ENCODE data around the gene RFC1. TPM values are rescaled to one million over a fixed set of nuclear protein-coding genes. Genes with fewer than 3 reads are reported as not detected.

RFC1 gene
- total and polyA plus RNA-seq, 2 donors from 2014 or later: 14.5 to 38.4 TPM

GRCh38 chr4:39291686-39292085 lies 74.5 kb downstream of the RFC1 start:
- Histone ChIP-seq H3K4me1 (ENCODE audit: control insufficient read depth in 2 of 3, insufficient read depth in 2 of 3, low read depth in 1 of 3, low read length in 3 of 3) (no peaks in the 10 kb centered on the region), H3K27ac (ENCODE audit: low read depth in 2 of 2, low read length in 2 of 2) (no peak overlapping the region), H3K4me3 (ENCODE audit: low read length in 3 of 3) (no peak overlapping the region), H3K27me3 (ENCODE audit: control insufficient read depth, insufficient read depth, low read length) (no peaks in the 10 kb centered on the region), H3K9me3 (ENCODE audit: control insufficient read depth in 2 of 3, insufficient read depth in 1 of 3, low read length in 3 of 3) (no peaks in the 10 kb centered on the region), H3K9ac (ENCODE audit: low read length in 3 of 3) (no peak overlapping the region), H3K36me3 (ENCODE audit: control insufficient read depth in 2 of 3, insufficient read depth in 3 of 3, low read length in 3 of 3) (peaks cover 0 to 60% (median 37%) of the 10 kb centered on the region in 3 donors)
- intact Hi-C loops (cut with DNase I): no loop called here
- no peak for TF ChIP-seq CTCF (IDR thresholded peaks at IDR 0.05; ENCODE audit: borderline replicate concordance, extremely low read depth, insufficient read depth)
- DNase-seq: no peak
- no peak for FAIRE-seq

GRCh38 chr4:39287223-39287622 lies 78.9 kb downstream of the RFC1 start:
- DNase-seq (no peak), FAIRE-seq (no peak)
- H3K27me3 ChIP-seq (ENCODE audit: control insufficient read depth, insufficient read depth, low read length): no peaks in the 10 kb centered on the region
- no peak overlapping the region for H3K27ac ChIP-seq (ENCODE audit: low read depth in 2 of 2, low read length in 2 of 2)
- TF ChIP-seq CTCF (IDR thresholded peaks at IDR 0.05; ENCODE audit: borderline replicate concordance, extremely low read depth, insufficient read depth): no peak
- H3K36me3 ChIP-seq (ENCODE audit: control insufficient read depth in 2 of 3, insufficient read depth in 3 of 3, low read length in 3 of 3): peaks cover 0 to 58% (median 25%) of the 10 kb centered on the region in 3 donors
- no peaks in the 10 kb centered on the region for H3K4me1 ChIP-seq (ENCODE audit: control insufficient read depth in 2 of 3, insufficient read depth in 2 of 3, low read depth in 1 of 3, low read length in 3 of 3)
- intact Hi-C loops (cut with DNase I): no loop called here
- H3K9me3 ChIP-seq (ENCODE audit: control insufficient read depth in 2 of 3, insufficient read depth in 1 of 3, low read length in 3 of 3): no peaks in the 10 kb centered on the region
- H3K4me3 ChIP-seq (ENCODE audit: low read length in 3 of 3): no peak overlapping the region
- H3K9ac ChIP-seq (ENCODE audit: low read length in 3 of 3): no peak overlapping the region

- peaks cover 4 to 56% (median 18%) of the 10 kb centered on the region in 3 donors for H3K36me3 ChIP-seq (ENCODE audit: control insufficient read depth in 2 of 3, insufficient read depth in 3 of 3, low read length in 3 of 3)
- H3K27me3 ChIP-seq (ENCODE audit: control insufficient read depth, insufficient read depth, low read length): no peaks in the 10 kb centered on the region
- intact Hi-C loops (cut with DNase I): no loop called here
- H3K9me3 ChIP-seq (ENCODE audit: control insufficient read depth in 2 of 3, insufficient read depth in 1 of 3, low read length in 3 of 3): peaks cover 0 to 3% (median 0%) of the 10 kb centered on the region in 3 donors
- no peak for TF ChIP-seq CTCF (IDR thresholded peaks at IDR 0.05; ENCODE audit: borderline replicate concordance, extremely low read depth, insufficient read depth)
- H3K27ac ChIP-seq (ENCODE audit: low read depth in 2 of 2, low read length in 2 of 2): no peak overlapping the region
- H3K9ac ChIP-seq (ENCODE audit: low read length in 3 of 3): no peak overlapping the region
- DNase-seq (no peak), FAIRE-seq (no peak)
- no peak overlapping the region for H3K4me3 ChIP-seq (ENCODE audit: low read length in 3 of 3)
- H3K4me1 ChIP-seq (ENCODE audit: control insufficient read depth in 2 of 3, insufficient read depth in 2 of 3, low read depth in 1 of 3, low read length in 3 of 3): no peaks in the 10 kb centered on the region
These were observed 79.9 kb downstream of the RFC1 start for GRCh38 chr4:39286263-39286662.

GRCh38 chr4:39285853-39286252 lies 80.3 kb downstream of the RFC1 start:
- no peak for FAIRE-seq
- peaks cover 4 to 52% (median 18%) of the 10 kb centered on the region in 3 donors for H3K36me3 ChIP-seq (ENCODE audit: control insufficient read depth in 2 of 3, insufficient read depth in 3 of 3, low read length in 3 of 3)
- H3K4me1 ChIP-seq (ENCODE audit: control insufficient read depth in 2 of 3, insufficient read depth in 2 of 3, low read depth in 1 of 3, low read length in 3 of 3): no peaks in the 10 kb centered on the region

More at GRCh38 chr4:39285853-39286252, 80.3 kb downstream of the RFC1 start:
- Histone ChIP-seq H3K9me3 (ENCODE audit: control insufficient read depth in 2 of 3, insufficient read depth in 1 of 3, low read length in 3 of 3) (peaks cover 0 to 3% (median 0%) of the 10 kb centered on the region in 3 donors), H3K4me3 (ENCODE audit: low read length in 3 of 3) (no peak overlapping the region), H3K9ac (ENCODE audit: low read length in 3 of 3) (no peak overlapping the region), H3K27ac (ENCODE audit: low read depth in 2 of 2, low read length in 2 of 2) (no peak overlapping the region), H3K27me3 (ENCODE audit: control insufficient read depth, insufficient read depth, low read length) (no peaks in the 10 kb centered on the region)
- intact Hi-C loops (cut with DNase I): no loop called here
- TF ChIP-seq CTCF (IDR thresholded peaks at IDR 0.05; ENCODE audit: borderline replicate concordance, extremely low read depth, insufficient read depth): no peak
- no peak for DNase-seq

Data from kidney (tissue), 14 donors.